GM21825 (cell line): Measurements from ENCODE around the gene TEX22.
"Not testable (repeated sequence)": the region's sequence is repeated elsewhere in the genome, so short reads cannot be mapped to it uniquely, and the experiment has no call there.

Experiments
- ATAC-seq: cut with Tn5 transposase; IDR thresholded peaks from one replicate; pipeline ENCODE4 v1.9.1; 2021; ENCODE audit warnings: mild to moderate bottlenecking, moderate library complexity; ENCODE audit not compliant: unreplicated experiment

Gene TEX22

GRCh38 chr14:105398044-105398725 lies at the start of gene TEX22:
Gene TEX22, plus strand, starts transcription at chr14:105398538. Its CDS starts 803 bp downstream, at chr14:105399341.
- peak; percentile 78 for ATAC-seq

- ATAC-seq, result no peak
These were observed 49.2 kb upstream of the TEX22 start for GRCh38 chr14:105348945-105349699.

- ATAC-seq, result no peak
These were observed 48.3 kb upstream of the TEX22 start for GRCh38 chr14:105349992-105350391.

GRCh38 chr14:105350450-105351244 lies 47.7 kb upstream of the TEX22 start:
- ATAC-seq, result no peak

- no peak for ATAC-seq
These were observed 46.9 kb upstream of the TEX22 start for GRCh38 chr14:105351410-105351809.

- peak; percentile 77 for ATAC-seq
These were observed 46.2 kb upstream of the TEX22 start for GRCh38 chr14:105351920-105352851.

- no peak for ATAC-seq
These were observed 45.2 kb upstream of the TEX22 start for GRCh38 chr14:105353136-105353535.

- no peak for ATAC-seq
These were observed 43.8 kb upstream of the TEX22 start for GRCh38 chr14:105354541-105354940.

- no peak for ATAC-seq
These were observed 43.2 kb upstream of the TEX22 start for GRCh38 chr14:105355049-105355575.

GRCh38 chr14:105355850-105356604 lies 42.3 kb upstream of the TEX22 start:
- ATAC-seq, result no peak

GRCh38 chr14:105356927-105357326 lies 41.4 kb upstream of the TEX22 start:
- no peak for ATAC-seq

GRCh38 chr14:105357626-105358025 lies 40.7 kb upstream of the TEX22 start:
- ATAC-seq, result no peak

- ATAC-seq, result no peak
These were observed 40.0 kb upstream of the TEX22 start for GRCh38 chr14:105358140-105358846.

- no peak for ATAC-seq
These were observed 39.4 kb upstream of the TEX22 start for GRCh38 chr14:105358943-105359342.

- not testable (repeated sequence) for ATAC-seq
These were observed 36.9 kb upstream of the TEX22 start for GRCh38 chr14:105361412-105361811.

GRCh38 chr14:105363847-105364708 lies 34.3 kb upstream of the TEX22 start:
- ATAC-seq, result no peak

- ATAC-seq, result no peak
These were observed 33.2 kb upstream of the TEX22 start for GRCh38 chr14:105365101-105365500.

- no peak for ATAC-seq
These were observed 32.7 kb upstream of the TEX22 start for GRCh38 chr14:105365681-105366080.
